NCI-H460 (cell line): Measurements from ENCODE around the gene LIMD2. TPM values are rescaled to one million over a fixed set of nuclear protein-coding genes. Genes with fewer than 3 reads are reported as not detected.

Source experiments
- total RNA-seq: library from RNA; depleted of rRNA; stranded (reverse); fragments of >200 nt; shearing (Covaris generic); gene quantifications from 2 replicates; pipeline ENCODE4 v1.2.3, GENCODE V29; 2014; rRNA removed

The LIMD2 gene
- total RNA-seq, 1 experiment from 2014 or later, result 1.1 TPM

Other genes starting within 250 kb of the LIMD2 start
- 0.22 TPM in 1 of 2 replicates, not detected in the other for gene ACE, start 223.1 kb downstream of the LIMD2 start, total RNA-seq
- gene KCNH6, start 176.8 kb downstream of the LIMD2 start, total RNA-seq, result not detected in 2 replicates
- gene DCAF7, start 149.6 kb downstream of the LIMD2 start, total RNA-seq, result 39.1 and 39.8 TPM in 2 replicates
- gene TACO1, start 99.2 kb downstream of the LIMD2 start, total RNA-seq, result 33.0 and 34.0 TPM in 2 replicates
- gene MAP3K3, start 77.7 kb downstream of the LIMD2 start, total RNA-seq, result 8.5 and 8.7 TPM in 2 replicates
- 21.2 and 28.9 TPM in 2 replicates for gene STRADA, start 41.7 kb upstream of the LIMD2 start, total RNA-seq
- 66.5 and 79.2 TPM in 2 replicates for gene CCDC47, start 73.5 kb upstream of the LIMD2 start, total RNA-seq
- 55.7 and 61.2 TPM in 2 replicates for gene DDX42, start 74.0 kb upstream of the LIMD2 start, total RNA-seq
- gene PSMC5, start 127.3 kb upstream of the LIMD2 start, total RNA-seq, result 52.7 and 66.3 TPM in 2 replicates
- gene FTSJ3, start 127.5 kb upstream of the LIMD2 start, total RNA-seq, result 27.9 and 35.0 TPM in 2 replicates
- 73.6 and 75.5 TPM in 2 replicates for gene SMARCD2, start 142.6 kb upstream of the LIMD2 start, total RNA-seq
- gene CSH2, start 173.6 kb upstream of the LIMD2 start, total RNA-seq, result not detected in 2 replicates
- not detected in 2 replicates for gene GH2, start 181.8 kb upstream of the LIMD2 start, total RNA-seq
- gene CSH1, start 196.4 kb upstream of the LIMD2 start, total RNA-seq, result not detected in 2 replicates
- not detected in 2 replicates for gene CSHL1, start 211.1 kb upstream of the LIMD2 start, total RNA-seq
- gene GH1, start 218.7 kb upstream of the LIMD2 start, total RNA-seq, result not detected in 2 replicates
- not detected in 2 replicates for gene CD79B, start 232.2 kb upstream of the LIMD2 start, total RNA-seq